ENCODE measurements around the gene UBD.

DNA sequence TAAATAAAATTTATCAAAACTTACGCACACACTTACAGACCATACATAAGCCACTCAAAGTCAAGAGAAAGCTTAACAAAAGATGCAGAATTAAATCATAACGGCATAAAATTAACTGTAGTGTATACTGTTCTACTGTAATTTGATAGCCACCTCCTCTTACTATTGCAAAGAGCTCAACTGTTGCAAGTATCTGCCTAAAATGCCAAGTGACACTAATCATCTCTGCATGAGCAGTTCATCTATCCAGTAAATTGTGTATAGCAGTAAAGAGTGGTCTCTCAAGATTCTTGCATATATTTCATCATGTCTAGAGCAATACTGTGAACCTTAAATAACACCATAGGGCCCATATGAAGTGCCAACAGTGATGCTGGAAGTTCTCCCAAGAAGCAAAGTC, 37.7 kb upstream of the UBD start:
- no peak for TF ChIP-seq EZH2 (IDR thresholded peaks at IDR 0.05; ENCODE audit: insufficient read depth, poor library complexity, severe bottlenecking)
- no peak for TF ChIP-seq EZH2phosphoT487 (IDR thresholded peaks at IDR 0.05; ENCODE audit: insufficient read depth, low read depth)

All from GM23248 (cell line).